ENCODE results near the gene NFE2L1. TPM values are rescaled to one million over a fixed set of nuclear protein-coding genes. Genes with fewer than 3 reads are reported as not detected.

Gene NFE2L1
- total RNA-seq, 1 donor from 2014 or later = 127 TPM

DNA sequence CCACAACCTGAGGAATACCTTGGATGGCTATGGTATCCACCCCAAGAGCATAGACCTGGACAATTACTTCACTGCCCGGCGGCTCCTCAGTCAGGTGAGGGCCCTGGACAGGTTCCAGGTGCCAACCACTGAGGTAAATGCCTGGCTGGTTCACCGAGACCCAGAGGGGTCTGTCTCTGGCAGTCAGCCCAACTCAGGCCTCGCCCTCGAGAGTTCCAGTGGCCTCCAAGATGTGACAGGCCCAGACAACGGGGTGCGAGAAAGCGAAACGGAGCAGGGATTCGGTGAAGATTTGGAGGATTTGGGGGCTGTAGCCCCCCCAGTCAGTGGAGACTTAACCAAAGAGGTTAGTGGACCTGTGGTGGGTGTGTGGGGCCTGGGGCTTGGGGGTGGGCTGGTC is 3.1 kb downstream of the NFE2L1 start:
- Mint-ChIP-seq H3K27me3 (no peaks in the 10 kb centered on the region), H3K36me3 (ENCODE audit: low read depth) (peaks cover 71% of the 10 kb centered on the region), H3K9me3 (no peaks in the 10 kb centered on the region), H3K27ac (peak overlapping the region; percentile 61), H3K4me3 (peak overlapping the region; percentile 28), H3K4me1 (peaks cover 83% of the 10 kb centered on the region)
- no peak for DNase-seq
- ATAC-seq (ENCODE audit: low read depth) = no peak
- POLR2A ChIA-PET = interaction anchor here (1.0 kb wide), 1 partner anchor 13 kb away, joined by 4 read pairs; no protein-coding TSS in a partner anchor
- CTCF ChIA-PET = no interaction called here
- TF ChIP-seq, protein P1, sequence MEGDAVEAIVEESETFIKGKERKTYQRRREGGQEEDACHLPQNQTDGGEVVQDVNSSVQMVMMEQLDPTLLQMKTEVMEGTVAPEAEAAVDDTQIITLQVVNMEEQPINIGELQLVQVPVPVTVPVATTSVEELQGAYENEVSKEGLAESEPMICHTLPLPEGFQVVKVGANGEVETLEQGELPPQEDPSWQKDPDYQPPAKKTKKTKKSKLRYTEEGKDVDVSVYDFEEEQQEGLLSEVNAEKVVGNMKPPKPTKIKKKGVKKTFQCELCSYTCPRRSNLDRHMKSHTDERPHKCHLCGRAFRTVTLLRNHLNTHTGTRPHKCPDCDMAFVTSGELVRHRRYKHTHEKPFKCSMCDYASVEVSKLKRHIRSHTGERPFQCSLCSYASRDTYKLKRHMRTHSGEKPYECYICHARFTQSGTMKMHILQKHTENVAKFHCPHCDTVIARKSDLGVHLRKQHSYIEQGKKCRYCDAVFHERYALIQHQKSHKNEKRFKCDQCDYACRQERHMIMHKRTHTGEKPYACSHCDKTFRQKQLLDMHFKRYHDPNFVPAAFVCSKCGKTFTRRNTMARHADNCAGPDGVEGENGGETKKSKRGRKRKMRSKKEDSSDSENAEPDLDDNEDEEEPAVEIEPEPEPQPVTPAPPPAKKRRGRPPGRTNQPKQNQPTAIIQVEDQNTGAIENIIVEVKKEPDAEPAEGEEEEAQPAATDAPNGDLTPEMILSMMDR (IDR thresholded peaks at IDR 0.05) = no peak
- intact Hi-C loops (cut with micrococcal nuclease) = no loop called here

DNA sequence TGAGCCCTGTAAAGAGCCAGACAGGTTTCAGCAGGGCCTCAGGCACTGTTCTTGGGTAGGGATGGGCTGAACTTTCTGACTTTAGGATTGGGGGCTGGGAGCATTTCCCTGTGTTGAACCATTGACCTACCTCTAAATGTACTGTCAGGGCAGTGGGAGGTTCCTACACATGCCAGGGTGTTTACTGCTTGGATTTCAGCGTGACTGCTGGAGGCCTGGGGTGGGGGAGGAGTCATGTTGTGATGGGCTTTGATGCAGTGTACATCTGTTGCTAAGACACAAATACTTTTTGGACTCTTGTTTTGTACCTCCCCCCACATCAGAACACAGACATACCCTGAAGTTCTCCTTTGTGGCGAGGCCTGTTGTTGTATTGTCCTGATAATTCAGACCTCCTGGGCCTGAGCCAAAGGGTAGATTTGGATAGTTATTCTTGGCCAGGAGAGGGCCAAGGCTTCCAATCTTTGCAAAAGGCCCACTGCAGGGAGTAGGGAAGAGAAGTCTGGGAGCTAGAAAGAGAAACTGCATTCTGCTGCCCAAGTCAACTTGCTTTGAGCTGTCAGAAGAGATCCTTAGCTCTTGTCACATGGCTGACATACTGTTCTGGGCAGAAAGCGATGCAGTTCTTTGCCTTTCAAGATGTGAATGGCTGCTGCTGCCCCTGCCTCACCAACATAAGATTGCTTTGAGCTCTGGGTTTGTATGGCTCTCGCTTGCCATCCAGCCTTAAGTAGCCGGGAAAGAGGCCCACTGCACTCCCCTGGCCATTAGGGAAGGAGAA is 3.7 kb downstream of the NFE2L1 start:
- peak overlapping the region; percentile 28 for H3K4me3 Mint-ChIP-seq

DNA sequence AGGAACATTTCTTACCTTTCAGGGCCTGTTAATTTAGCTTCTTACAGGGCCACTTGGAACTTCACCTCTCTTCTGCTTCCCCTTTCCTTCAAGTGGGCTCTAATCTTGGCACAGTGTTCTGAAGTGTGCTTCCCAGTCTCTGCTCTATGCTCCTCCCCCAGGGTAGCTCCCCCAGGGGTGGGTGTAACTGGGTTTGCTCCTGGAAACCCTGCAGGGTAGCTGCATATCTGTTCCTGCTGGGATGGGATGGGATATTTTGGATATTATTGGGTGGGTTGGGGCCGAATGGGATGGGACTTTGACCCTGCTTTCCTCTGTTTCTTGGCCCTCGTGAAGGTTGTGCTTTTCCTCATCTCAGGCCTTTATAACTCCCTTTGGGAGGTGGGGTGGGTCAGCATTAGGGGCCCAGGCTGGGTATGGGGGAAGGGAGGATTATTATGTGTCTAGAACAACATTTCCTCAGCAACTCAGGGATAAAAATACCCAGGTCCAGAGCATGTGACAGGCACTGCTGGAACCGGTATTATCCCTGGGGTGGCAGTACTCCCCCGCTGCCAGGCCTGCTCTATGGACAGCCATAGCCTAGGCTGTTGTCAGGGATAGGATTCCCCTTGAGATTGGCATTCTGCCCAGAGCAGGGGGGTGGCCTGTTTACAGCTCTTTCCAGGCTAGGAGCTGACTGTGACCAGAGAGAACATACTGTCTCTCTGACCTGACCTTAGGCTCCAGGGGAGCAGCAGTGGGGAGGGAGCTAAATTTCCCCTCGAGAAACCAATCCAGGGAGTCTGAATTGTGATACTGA is 5.0 kb downstream of the NFE2L1 start:
- peaks cover 83% of the 10 kb centered on the region for H3K4me1 Mint-ChIP-seq
- CTCF ChIA-PET = interaction anchor here (0.9 kb wide), 1 partner anchor 17 kb away, joined by 3 read pairs; no protein-coding TSS in a partner anchor
- peaks cover 85% of the 10 kb centered on the region for H3K36me3 Mint-ChIP-seq (ENCODE audit: low read depth)
- peak overlapping the region; percentile 68 for H3K4me3 Mint-ChIP-seq
- ATAC-seq (ENCODE audit: low read depth) (no peak), DNase-seq (no peak)
- TF ChIP-seq, protein P1 (IDR thresholded peaks at IDR 0.05) = no peak
- POLR2A ChIA-PET = interaction anchor here (0.6 to 2.1 kb wide), 3 partner anchors 10 to 1887 kb away, joined by 3 to 11 read pairs (median 5); no protein-coding TSS in a partner anchor
- H3K27ac Mint-ChIP-seq = peak overlapping the region; percentile 80
- intact Hi-C loops (cut with micrococcal nuclease) = no loop called here
- no peaks in the 10 kb centered on the region for H3K27me3 Mint-ChIP-seq
- H3K9me3 Mint-ChIP-seq = no peaks in the 10 kb centered on the region

More for the DNA sequence above, 3.7 kb downstream of the NFE2L1 start:
- POLR2A ChIA-PET = interaction anchor here (0.6 to 1.0 kb wide), 2 partner anchors 7 to 13 kb away, joined by 4 read pairs; no protein-coding TSS in a partner anchor
- ATAC-seq (ENCODE audit: low read depth) (no peak), DNase-seq (no peak)
- Mint-ChIP-seq H3K4me1 (peaks cover 82% of the 10 kb centered on the region), H3K9me3 (no peaks in the 10 kb centered on the region), H3K36me3 (ENCODE audit: low read depth) (peaks cover 77% of the 10 kb centered on the region), H3K27ac (peak overlapping the region; percentile 80), H3K27me3 (no peaks in the 10 kb centered on the region)
- TF ChIP-seq, protein P1 (IDR thresholded peaks at IDR 0.05) = no peak
- CTCF ChIA-PET = interaction anchor here (0.9 to 1.0 kb wide), 3 partner anchors 16 to 27 kb away, joined by 3 to 4 read pairs (median 3); no protein-coding TSS in a partner anchor
- intact Hi-C loops (cut with micrococcal nuclease) = no loop called here

DNA sequence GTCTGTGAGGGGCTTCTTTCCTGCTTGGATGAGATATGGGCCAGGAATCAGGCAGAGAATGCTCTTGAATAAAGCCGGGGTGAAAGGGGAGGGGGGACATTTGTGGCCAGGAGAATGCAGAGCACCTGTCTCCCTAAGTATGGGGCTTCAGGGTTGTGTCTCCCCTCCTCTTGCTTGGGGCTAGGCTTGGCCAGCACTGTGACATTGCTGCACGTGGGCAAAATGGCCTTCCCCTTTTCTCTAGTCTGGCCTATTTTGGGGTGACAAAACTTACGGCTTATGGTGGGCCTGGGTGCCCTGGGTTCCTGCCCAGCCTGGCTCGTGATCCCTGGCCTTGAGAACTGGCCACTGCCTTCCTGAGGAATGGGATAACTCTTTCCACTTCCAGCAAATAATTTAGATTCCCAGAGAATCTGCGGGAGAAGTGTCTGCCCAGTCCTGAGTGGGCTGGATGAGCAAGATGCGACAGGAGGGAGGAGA is 5.6 kb downstream of the NFE2L1 start:
- CTCF ChIA-PET = interaction anchor here (1.1 to 4.8 kb wide), 2 partner anchors 22 to 28 kb away, joined by 3 to 34 read pairs; no protein-coding TSS in a partner anchor
- POLR2A ChIA-PET = interaction anchor here (2.1 kb wide), 2 partner anchors 10 to 15 kb away, joined by 7 to 11 read pairs; no protein-coding TSS in a partner anchor
- Mint-ChIP-seq H3K27me3 (no peaks in the 10 kb centered on the region), H3K36me3 (ENCODE audit: low read depth) (peaks cover 87% of the 10 kb centered on the region), H3K4me3 (peak overlapping the region; percentile 41), H3K4me1 (peaks cover 81% of the 10 kb centered on the region), H3K9me3 (no peaks in the 10 kb centered on the region), H3K27ac (peak overlapping the region; percentile 80)
- TF ChIP-seq, protein P1 (IDR thresholded peaks at IDR 0.05) = no peak
- intact Hi-C loops (cut with micrococcal nuclease) = no loop called here
- DNase-seq = no peak
- no peak for ATAC-seq (ENCODE audit: low read depth)

Measured in activated B cell treated with CpG ODN at 0.5 μM for 24 hours (primary cell).